Smooth muscle cell (in vitro differentiated cells): ENCODE data around the gene LRRC23. TPM values are rescaled to one million over a fixed set of nuclear protein-coding genes. Genes with fewer than 3 reads are reported as not detected.

Experiments
- DNase-seq: peaks from one replicate; lab custom pipeline; 2025; ENCODE audit not compliant: unreplicated experiment; lab: John Stamatoyannopoulos, UW
- H2AFZ ChIP-seq: fragments of 200-600 bp; sonication (generic); 2 replicates; pipeline ENCODE4 v1.6.0; 2016; ENCODE audit warnings: antibody characterized with exemption, low read depth, mild to moderate bottlenecking
- H3F3A ChIP-seq: fragments of 200-600 bp; sonication (generic); 2 replicates; pipeline ENCODE4 v1.6.0; 2017; ENCODE audit warnings: antibody characterized with exemption, low read depth
- H3K27ac ChIP-seq: fragments of 200-600 bp; sonication (generic); 2 replicates; pipeline ENCODE4 v1.5.1; 2016; ENCODE audit warnings: low read depth, mild to moderate bottlenecking
- H3K27me3 ChIP-seq: fragments of 200-600 bp; sonication (generic); 2 replicates; pipeline ENCODE4 v1.6.1; 2016; ENCODE audit warnings: low read depth, mild to moderate bottlenecking
- H3K36me3 ChIP-seq: fragments of 200-600 bp; sonication (generic); 2 replicates; pipeline ENCODE4 v1.5.1; 2016; ENCODE audit warnings: low read depth
- H3K4me1 ChIP-seq: fragments of 200-600 bp; sonication (generic); 2 replicates; pipeline ENCODE4 v1.5.1; 2016; ENCODE audit warnings: low read depth
- H3K4me2 ChIP-seq: fragments of 200-600 bp; sonication (generic); 2 replicates; pipeline ENCODE4 v1.6.0; 2016; ENCODE audit warnings: mild to moderate bottlenecking
- H3K4me3 ChIP-seq: fragments of 200-600 bp; sonication (generic); 2 replicates; pipeline ENCODE4 v1.5.1; 2016; ENCODE audit warnings: mild to moderate bottlenecking
- H3K79me2 ChIP-seq: fragments of 200-600 bp; sonication (generic); 2 replicates; pipeline ENCODE4 v1.6.0; 2016; ENCODE audit warnings: low read depth, mild to moderate bottlenecking
- H3K9ac ChIP-seq: fragments of 200-600 bp; sonication (generic); 2 replicates; pipeline ENCODE4 v1.6.0; 2016; ENCODE audit warnings: low read depth
- H3K9me3 ChIP-seq: fragments of 200-600 bp; sonication (generic); replicated peaks from 2 replicates; pipeline ENCODE4 v1.5.1; 2016; ENCODE audit warnings: low read depth
- H4K20me1 ChIP-seq: fragments of 200-600 bp; sonication (generic); 2 replicates; pipeline ENCODE4 v1.6.0; 2016; ENCODE audit warnings: low read depth
- CTCF ChIP-seq: fragments of 200-600 bp; sonication (generic); IDR thresholded peaks from 2 replicates; pipeline ENCODE4 v1.5.1; 2017; ENCODE audit warnings: borderline replicate concordance, mild to moderate bottlenecking, antibody characterized with exemption; ENCODE audit not compliant: insufficient read depth, poor library complexity, severe bottlenecking
- WGBS: methylation state at CpG from one replicate; pipeline ENCODE4 v1.1.7; 2016; ENCODE audit warnings: low lambda C conversion rate; 5-methylcytosine and 5-hydroxymethylcytosine counted together
- polyA plus RNA-seq: library from polyadenylated mRNA; unstranded; fragments of >200 nt; fragmentation: Nextera tagmentation; extraction: Ambion mirVana; gene quantifications from 2 replicates; pipeline ENCODE4 v1.2.1, GENCODE V29; 2016
- total RNA-seq: library from RNA; depleted of rRNA; stranded (reverse); fragments of >200 nt; gene quantifications from 2 replicates; pipeline ENCODE4 v1.2.3, GENCODE V29; 2014

LRRC23 gene
- total and polyA plus RNA-seq, 2 experiments from 2014 or later = 14.2 to 19.5 TPM

- no peak for TF ChIP-seq CTCF
- Histone ChIP-seq H3K9me3 (no peaks in the 10 kb centered on the region), H3K36me3 (no peaks in the 10 kb centered on the region), H3K4me2 (no peak overlapping the region), H4K20me1 (peaks cover 22% of the 10 kb centered on the region), H3K27me3 (no peaks in the 10 kb centered on the region), H3K79me2 (no peaks in the 10 kb centered on the region), H2AFZ (no peak overlapping the region), H3K4me1 (peaks cover 9% of the 10 kb centered on the region), H3F3A (no peaks in the 10 kb centered on the region), H3K9ac (no peak overlapping the region), H3K27ac (no peak overlapping the region), H3K4me3 (no peak overlapping the region)
- WGBS = 93% methylated on average over 15 of the region's 15 CpGs
- no peak for DNase-seq
Measured at GRCh38 chr12:6912164-6912935, 7.7 kb downstream of the LRRC23 start.

- WGBS = under 1% methylated on average over 26 of the region's 68 CpGs
- peak within 1 kb of the TSS; percentile 83 for H3K9ac ChIP-seq
Measured at GRCh38 chr12:6914246-6914946, 9.8 kb downstream of the LRRC23 start, which contains the start of gene ENO2. Gene ENO2 (plus strand): TSS chr12:6914580. CDS start chr12:6915833, 1,253 bp downstream.

GRCh38 chr12:6914947-6915788 is 10.5 kb downstream of the LRRC23 start:
- Histone ChIP-seq H3K4me2 (peak overlapping the region; percentile 100), H3K79me2 (no peaks in the 10 kb centered on the region), H4K20me1 (peaks cover 38% of the 10 kb centered on the region), H3K4me1 (peaks cover 9% of the 10 kb centered on the region), H2AFZ (peak overlapping the region; percentile 84), H3K4me3 (peak overlapping the region; percentile 87), H3K27me3 (no peaks in the 10 kb centered on the region), H3K27ac (peak overlapping the region; percentile 47), H3K9me3 (no peaks in the 10 kb centered on the region), H3K36me3 (no peaks in the 10 kb centered on the region), H3F3A (no peaks in the 10 kb centered on the region), H3K9ac (peak overlapping the region; percentile 83)
- 10% methylated on average over 22 of the region's 29 CpGs for WGBS
- DNase-seq = no peak
- TF ChIP-seq CTCF = no peak

More at GRCh38 chr12:6914246-6914946, 9.8 kb downstream of the LRRC23 start, which contains the start of gene ENO2:
- Histone ChIP-seq H3K27ac (peak within 1 kb of the TSS; percentile 47), H3F3A (no peaks in the 10 kb centered on the region), H3K4me1 (peaks cover 9% of the 10 kb centered on the region), H3K79me2 (no peaks in the 10 kb centered on the region), H3K9me3 (no peaks in the 10 kb centered on the region), H3K4me3 (peak within 1 kb of the TSS; percentile 87), H3K4me2 (peak within 1 kb of the TSS; percentile 100), H2AFZ (peak within 1 kb of the TSS; percentile 84), H3K27me3 (no peaks in the 10 kb centered on the region), H4K20me1 (peaks cover 31% of the 10 kb centered on the region), H3K36me3 (no peaks in the 10 kb centered on the region)
- peak; percentile 33 for DNase-seq
- TF ChIP-seq CTCF = no peak
